Measurements from ENCODE around the gene FAM50A.

FAM50A gene

DNA sequence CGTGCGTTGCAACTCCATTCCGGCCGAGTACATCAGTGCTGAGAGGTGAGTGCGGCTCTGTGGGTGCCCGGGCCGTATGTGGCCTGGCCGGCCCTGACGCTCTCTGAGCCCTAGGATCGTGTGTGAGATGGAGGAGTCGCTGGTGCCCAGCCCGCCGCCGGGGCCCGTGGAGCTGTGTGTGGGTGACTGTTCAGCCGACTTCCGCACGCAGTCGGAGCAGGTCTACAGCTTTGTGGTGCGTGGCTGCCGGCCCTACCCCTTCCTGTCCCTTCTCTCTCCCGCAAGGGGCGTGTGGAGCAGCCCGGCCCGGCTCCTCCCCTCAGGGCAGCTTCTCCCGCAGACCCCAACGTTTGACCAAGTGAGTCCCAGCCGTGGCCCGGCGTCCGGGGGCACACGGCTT, 22.1 kb downstream of the FAM50A start:
- Mint-ChIP-seq H3K27me3 (no peaks in the 10 kb centered on the region), H3K36me3 (ENCODE audit: insufficient read depth) (peaks cover 9% of the 10 kb centered on the region), H3K9me3 (no peaks in the 10 kb centered on the region), H3K4me1 (no peaks in the 10 kb centered on the region), H3K27ac (ENCODE audit: low read depth) (no peak overlapping the region), H3K4me3 (no peak overlapping the region)
- no peak for DNase-seq (ENCODE audit: low spot score in 2 of 2)
- no peak for ATAC-seq (replicated peaks; ENCODE audit: extremely low read depth, poor library complexity, severe bottlenecking)

DNA sequence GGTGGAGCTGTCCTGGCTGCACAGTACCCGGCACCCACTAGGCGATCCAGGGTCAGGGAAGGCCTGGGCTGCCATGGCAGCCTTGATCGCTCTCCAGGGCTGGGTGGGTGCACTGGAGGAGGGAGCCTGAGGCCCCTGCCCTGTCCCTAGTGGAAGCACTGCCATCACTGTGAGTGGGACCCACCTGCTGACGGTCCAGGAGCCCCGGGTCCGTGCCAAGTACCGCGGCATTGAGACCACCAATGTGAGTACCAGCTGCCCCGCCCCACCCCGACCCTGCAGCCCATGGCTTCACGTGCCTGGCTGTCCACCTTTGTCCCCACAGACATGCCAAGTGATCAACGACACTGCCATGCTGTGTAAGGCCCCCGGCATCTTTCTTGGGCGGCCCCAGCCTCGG, 23.0 kb downstream of the FAM50A start:
- DNase-seq (ENCODE audit: low spot score in 2 of 2): no peak
- Mint-ChIP-seq H3K9me3 (no peaks in the 10 kb centered on the region), H3K27ac (ENCODE audit: low read depth) (no peak overlapping the region), H3K27me3 (no peaks in the 10 kb centered on the region), H3K4me1 (no peaks in the 10 kb centered on the region), H3K4me3 (no peak overlapping the region), H3K36me3 (ENCODE audit: insufficient read depth) (peaks cover 14% of the 10 kb centered on the region)
- ATAC-seq (replicated peaks; ENCODE audit: extremely low read depth, poor library complexity, severe bottlenecking): no peak

DNA sequence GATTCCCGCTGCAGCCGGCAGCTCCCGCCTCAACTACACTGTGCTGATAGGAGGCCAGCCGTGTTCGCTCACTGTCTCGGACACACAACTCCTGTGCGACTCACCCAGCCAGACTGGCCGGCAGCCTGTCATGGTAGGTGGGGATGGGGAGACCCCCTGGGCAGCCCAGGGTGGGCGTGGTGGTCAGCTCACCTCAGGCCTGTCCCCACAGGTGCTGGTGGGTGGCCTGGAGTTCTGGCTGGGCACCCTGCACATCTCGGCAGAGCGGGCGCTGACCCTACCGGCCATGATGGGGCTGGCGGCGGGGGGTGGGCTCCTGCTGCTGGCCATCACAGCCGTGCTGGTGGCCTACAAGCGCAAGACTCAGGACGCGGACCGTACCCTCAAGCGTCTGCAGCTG, 23.6 kb downstream of the FAM50A start:
- Mint-ChIP-seq H3K4me1 (no peaks in the 10 kb centered on the region), H3K36me3 (ENCODE audit: insufficient read depth) (peaks cover 14% of the 10 kb centered on the region), H3K4me3 (no peak overlapping the region), H3K9me3 (no peaks in the 10 kb centered on the region), H3K27me3 (no peaks in the 10 kb centered on the region), H3K27ac (ENCODE audit: low read depth) (no peak overlapping the region)
- DNase-seq (ENCODE audit: low spot score in 2 of 2) (no peak), ATAC-seq (replicated peaks; ENCODE audit: extremely low read depth, poor library complexity, severe bottlenecking) (no peak)

GRCh38 chrX:154468217-154468616, 24.3 kb downstream of the FAM50A start:
- ATAC-seq (replicated peaks; ENCODE audit: extremely low read depth, poor library complexity, severe bottlenecking): no peak
- DNase-seq (ENCODE audit: low spot score in 2 of 2): no peak
- Mint-ChIP-seq H3K27me3 (no peaks in the 10 kb centered on the region), H3K27ac (ENCODE audit: low read depth) (no peak overlapping the region), H3K9me3 (no peaks in the 10 kb centered on the region), H3K4me1 (no peaks in the 10 kb centered on the region), H3K36me3 (ENCODE audit: insufficient read depth) (peaks cover 14% of the 10 kb centered on the region), H3K4me3 (no peak overlapping the region)

DNA sequence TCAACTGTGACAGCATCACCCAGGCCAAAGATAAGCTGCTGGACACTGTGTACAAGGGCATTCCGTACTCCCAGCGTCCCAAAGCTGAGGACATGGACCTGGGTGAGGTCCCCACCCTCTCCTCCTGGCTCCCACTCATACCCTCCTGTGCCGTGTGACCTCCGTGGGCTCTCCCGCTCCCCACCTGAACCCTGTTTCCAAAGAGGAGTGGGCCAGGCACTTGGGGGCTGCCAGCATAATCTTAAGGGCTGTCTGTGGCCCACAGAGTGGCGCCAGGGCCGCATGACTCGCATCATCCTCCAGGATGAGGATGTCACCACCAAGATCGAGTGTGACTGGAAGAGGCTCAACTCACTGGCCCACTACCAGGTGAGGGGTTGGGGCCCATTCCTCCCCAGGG, 25.2 kb downstream of the FAM50A start:
- Mint-ChIP-seq H3K9me3 (no peaks in the 10 kb centered on the region), H3K36me3 (ENCODE audit: insufficient read depth) (peaks cover 17% of the 10 kb centered on the region), H3K27me3 (no peaks in the 10 kb centered on the region), H3K4me3 (no peak overlapping the region), H3K4me1 (no peaks in the 10 kb centered on the region), H3K27ac (ENCODE audit: low read depth) (no peak overlapping the region)
- no peak for ATAC-seq (replicated peaks; ENCODE audit: extremely low read depth, poor library complexity, severe bottlenecking)
- no peak for DNase-seq (ENCODE audit: low spot score in 2 of 2)

DNA sequence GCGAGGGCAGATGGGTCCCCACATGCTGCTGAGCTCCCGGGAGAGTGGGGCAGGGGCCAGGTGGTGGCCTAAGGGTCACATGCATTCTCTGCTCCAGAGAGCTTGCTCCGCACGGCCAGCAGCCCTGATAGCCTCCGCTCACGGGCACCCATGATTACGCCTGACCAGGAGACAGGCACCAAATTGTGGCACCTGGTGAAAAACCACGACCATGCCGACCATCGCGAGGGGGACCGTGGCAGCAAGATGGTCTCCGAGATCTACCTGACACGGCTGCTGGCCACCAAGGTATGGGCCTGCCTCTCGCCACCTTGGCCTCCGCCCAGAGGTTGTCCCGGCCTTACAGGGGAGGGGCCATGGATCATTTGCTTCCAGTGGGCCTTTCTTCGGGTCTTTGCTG, 25.9 kb downstream of the FAM50A start:
- DNase-seq (ENCODE audit: low spot score in 2 of 2) (no peak), ATAC-seq (replicated peaks; ENCODE audit: extremely low read depth, poor library complexity, severe bottlenecking) (no peak)
- H3K27ac Mint-ChIP-seq (ENCODE audit: low read depth): no peak overlapping the region
- no peaks in the 10 kb centered on the region for H3K9me3 Mint-ChIP-seq
- no peaks in the 10 kb centered on the region for H3K27me3 Mint-ChIP-seq
- H3K4me1 Mint-ChIP-seq: no peaks in the 10 kb centered on the region
- peaks cover 18% of the 10 kb centered on the region for H3K36me3 Mint-ChIP-seq (ENCODE audit: insufficient read depth)
- H3K4me3 Mint-ChIP-seq: no peak overlapping the region

DNA sequence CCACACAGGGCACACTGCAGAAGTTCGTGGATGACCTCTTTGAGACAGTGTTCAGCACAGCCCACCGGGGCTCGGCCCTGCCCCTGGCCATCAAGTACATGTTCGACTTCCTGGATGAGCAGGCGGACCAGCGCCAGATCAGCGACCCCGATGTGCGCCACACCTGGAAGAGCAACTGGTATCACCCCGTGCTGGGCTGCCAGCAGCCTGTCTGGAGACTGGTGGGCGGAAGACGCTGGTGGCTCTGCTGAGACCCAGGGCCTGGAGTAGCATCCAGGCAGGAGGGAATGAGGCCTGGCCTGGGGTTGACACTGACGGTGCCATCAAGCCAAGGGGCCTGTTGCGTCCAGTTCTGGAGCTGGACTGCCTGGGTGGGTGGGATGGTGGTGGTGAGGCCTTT, 26.5 kb downstream of the FAM50A start:
- Mint-ChIP-seq H3K36me3 (ENCODE audit: insufficient read depth) (peaks cover 18% of the 10 kb centered on the region), H3K27me3 (no peaks in the 10 kb centered on the region), H3K4me1 (no peaks in the 10 kb centered on the region), H3K27ac (ENCODE audit: low read depth) (no peak overlapping the region), H3K4me3 (no peak overlapping the region), H3K9me3 (no peaks in the 10 kb centered on the region)
- no peak for ATAC-seq (replicated peaks; ENCODE audit: extremely low read depth, poor library complexity, severe bottlenecking)
- no peak for DNase-seq (ENCODE audit: low spot score in 2 of 2)

DNA sequence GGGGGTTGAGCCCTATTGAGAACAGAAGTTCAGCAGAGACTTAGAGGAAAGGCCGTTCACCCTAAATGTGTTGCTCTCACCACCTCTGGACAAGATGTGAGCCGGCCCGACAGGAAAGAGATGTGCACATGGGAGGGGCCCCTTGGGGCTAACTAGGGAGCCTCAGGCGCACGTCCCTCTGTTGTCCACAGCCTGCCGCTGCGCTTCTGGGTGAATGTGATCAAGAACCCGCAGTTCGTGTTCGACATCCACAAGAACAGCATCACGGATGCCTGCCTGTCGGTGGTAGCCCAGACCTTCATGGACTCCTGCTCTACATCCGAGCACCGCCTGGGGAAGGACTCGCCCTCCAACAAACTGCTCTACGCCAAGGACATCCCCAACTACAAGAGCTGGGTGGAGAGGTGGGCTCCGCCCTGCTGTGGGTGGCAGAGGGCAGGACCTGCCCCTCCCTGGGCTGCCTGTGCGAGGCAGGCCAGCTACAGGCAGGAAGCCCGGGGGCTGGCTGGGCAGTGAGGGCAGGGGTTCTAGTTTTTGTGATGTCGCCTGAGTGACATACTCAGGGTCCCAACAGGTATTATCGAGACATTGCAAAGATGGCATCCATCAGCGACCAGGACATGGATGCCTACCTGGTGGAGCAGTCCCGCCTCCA, 27.1 kb downstream of the FAM50A start:
- no peak for ATAC-seq (replicated peaks; ENCODE audit: extremely low read depth, poor library complexity, severe bottlenecking)
- no peaks in the 10 kb centered on the region for H3K9me3 Mint-ChIP-seq
- H3K36me3 Mint-ChIP-seq (ENCODE audit: insufficient read depth): peaks cover 17% of the 10 kb centered on the region
- H3K4me1 Mint-ChIP-seq: no peaks in the 10 kb centered on the region
- no peak for DNase-seq (ENCODE audit: low spot score in 2 of 2)
- H3K27me3 Mint-ChIP-seq: no peaks in the 10 kb centered on the region
- no peak overlapping the region for H3K27ac Mint-ChIP-seq (ENCODE audit: low read depth)
- H3K4me3 Mint-ChIP-seq: no peak overlapping the region

DNA sequence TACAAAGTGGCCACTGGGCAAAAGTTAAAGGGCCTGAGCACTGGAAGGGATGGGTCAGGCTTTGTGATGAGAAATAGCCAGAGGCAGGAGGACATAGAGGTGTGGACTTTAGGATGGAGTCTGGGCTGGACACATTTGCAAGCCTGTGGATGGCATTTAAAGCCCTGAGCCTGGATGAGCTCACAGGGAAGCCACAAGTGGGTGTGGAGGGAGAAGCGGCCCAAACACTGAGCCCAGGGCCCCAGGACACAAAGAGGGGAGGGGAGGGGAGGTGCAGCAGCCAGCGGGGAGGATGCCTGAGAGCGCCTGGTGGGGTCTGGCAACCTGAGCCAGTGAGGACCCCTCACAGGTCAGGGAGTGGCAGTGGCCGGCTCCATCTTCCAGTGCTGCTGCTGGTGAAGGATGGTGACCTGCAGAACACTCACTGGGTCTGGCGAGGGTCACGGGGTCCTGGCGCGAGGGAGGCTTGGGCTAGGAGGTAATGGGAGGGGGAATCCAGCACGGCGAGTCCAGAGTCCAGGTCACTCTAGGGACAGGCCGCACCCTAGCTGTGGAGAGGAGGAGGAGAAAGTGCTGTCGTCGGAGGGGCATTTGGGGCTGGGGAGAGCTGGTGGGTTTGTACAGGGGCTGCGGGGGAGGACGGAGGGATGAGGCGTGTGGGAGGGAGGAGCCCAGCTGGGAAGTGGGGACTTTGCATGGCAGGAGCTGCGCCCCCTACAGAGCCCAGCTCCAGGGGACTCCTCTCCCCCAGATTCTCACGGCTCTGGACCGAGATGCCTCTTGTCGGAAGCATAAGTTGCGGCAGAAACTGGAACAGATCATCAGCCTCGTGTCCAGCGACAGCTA, 28.1 kb downstream of the FAM50A start:
- H3K27ac Mint-ChIP-seq (ENCODE audit: low read depth): no peak overlapping the region

GRCh38 chrX:154472685-154473632, 29.0 kb downstream of the FAM50A start:
- Mint-ChIP-seq H3K27ac (ENCODE audit: low read depth) (no peak overlapping the region), H3K36me3 (ENCODE audit: insufficient read depth) (peaks cover 18% of the 10 kb centered on the region), H3K27me3 (no peaks in the 10 kb centered on the region), H3K4me1 (no peaks in the 10 kb centered on the region), H3K9me3 (no peaks in the 10 kb centered on the region), H3K4me3 (no peak overlapping the region)
- no peak for ATAC-seq (replicated peaks; ENCODE audit: extremely low read depth, poor library complexity, severe bottlenecking)
- DNase-seq (ENCODE audit: low spot score in 2 of 2): no peak

More for the DNA sequence above, 28.1 kb downstream of the FAM50A start:
- H3K9me3 Mint-ChIP-seq: no peaks in the 10 kb centered on the region
- no peak overlapping the region for H3K4me3 Mint-ChIP-seq
- H3K36me3 Mint-ChIP-seq (ENCODE audit: insufficient read depth): peaks cover 18% of the 10 kb centered on the region
- no peak for DNase-seq (ENCODE audit: low spot score in 2 of 2)
- no peaks in the 10 kb centered on the region for H3K27me3 Mint-ChIP-seq
- H3K4me1 Mint-ChIP-seq: no peaks in the 10 kb centered on the region
- ATAC-seq (replicated peaks; ENCODE audit: extremely low read depth, poor library complexity, severe bottlenecking): no peak

DNA sequence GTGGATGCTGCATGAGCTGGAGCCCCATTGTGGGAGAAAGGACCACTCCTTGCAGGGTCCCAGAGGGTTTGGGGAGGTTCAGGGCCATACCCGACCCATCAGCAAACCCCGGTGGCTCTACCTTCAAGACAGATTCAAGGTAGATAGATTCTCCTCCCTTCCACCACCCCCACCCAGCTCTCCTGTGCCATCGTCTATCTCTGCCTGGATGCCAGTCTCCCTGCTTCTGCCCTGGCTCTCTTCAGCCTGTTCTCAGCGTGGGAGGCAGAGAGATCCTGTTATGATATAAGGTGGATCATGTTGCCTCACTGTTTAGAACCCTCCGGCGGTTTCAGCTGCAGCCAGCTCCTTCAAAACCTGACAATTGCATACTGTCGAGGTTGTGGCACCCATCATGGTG, 29.7 kb downstream of the FAM50A start:
- no peaks in the 10 kb centered on the region for H3K4me1 Mint-ChIP-seq
- ATAC-seq (replicated peaks; ENCODE audit: extremely low read depth, poor library complexity, severe bottlenecking) (no peak), DNase-seq (ENCODE audit: low spot score in 2 of 2) (no peak)
- no peaks in the 10 kb centered on the region for H3K9me3 Mint-ChIP-seq
- no peak overlapping the region for H3K4me3 Mint-ChIP-seq
- no peaks in the 10 kb centered on the region for H3K27me3 Mint-ChIP-seq
- peaks cover 18% of the 10 kb centered on the region for H3K36me3 Mint-ChIP-seq (ENCODE audit: insufficient read depth)
- no peak overlapping the region for H3K27ac Mint-ChIP-seq (ENCODE audit: low read depth)

GRCh38 chrX:154476821-154477220, 32.9 kb downstream of the FAM50A start:
- Mint-ChIP-seq H3K4me1 (peaks cover 5% of the 10 kb centered on the region), H3K27ac (ENCODE audit: low read depth) (no peak overlapping the region), H3K4me3 (no peak overlapping the region), H3K27me3 (no peaks in the 10 kb centered on the region), H3K9me3 (no peaks in the 10 kb centered on the region), H3K36me3 (ENCODE audit: insufficient read depth) (peaks cover 15% of the 10 kb centered on the region)
- no peak for ATAC-seq (replicated peaks; ENCODE audit: extremely low read depth, poor library complexity, severe bottlenecking)
- DNase-seq (ENCODE audit: low spot score in 2 of 2): no peak

Measured in central memory CD8-positive, alpha-beta T cell (primary cell).